Thyroid gland (tissue), 4 donors: ENCODE results near the gene MTUS2. TPM values are rescaled to one million over a fixed set of nuclear protein-coding genes. Genes with fewer than 3 reads are reported as not detected.

Experiments used
- DNase-seq, 2 donors: peaks; one replicate each; pipeline ENCODE4 v3.0.0-alpha.2; 2019
- H3K27ac ChIP-seq, 3 donors: fragments of 200-600 bp; sonication (generic); 1 replicate in 2 of 3; 2 replicates in 1 of 3; pipeline ENCODE4 v1.5.1; 2016 to 2019; ENCODE audit warnings: mild to moderate bottlenecking in 1 of 3, moderate library complexity in 1 of 3
- H3K27me3 ChIP-seq: fragments of 200-600 bp; sonication (generic); one replicate; pipeline ENCODE4 v1.5.1; 2019
- H3K36me3 ChIP-seq, 2 donors: fragments of 200-600 bp; sonication (generic); one replicate each; pipeline ENCODE4 v1.5.1; 2016 to 2019
- H3K4me1 ChIP-seq, 2 donors: fragments of 200-600 bp; sonication (generic); one replicate each; pipeline ENCODE4 v1.5.1; 2017 to 2019
- H3K4me3 ChIP-seq, 3 donors: fragments of 200-600 bp; sonication (generic); replicated peaks in 1 of 3; 1 replicate in 2 of 3; 2 replicates in 1 of 3; pipeline ENCODE4 v1.5.1; 2016; ENCODE audit warnings: mild to moderate bottlenecking in 1 of 3
- H3K9me3 ChIP-seq: fragments of 200-600 bp; sonication (generic); one replicate; pipeline ENCODE4 v1.5.1; 2017
- CTCF ChIP-seq, 6 experiments: fragments of 200-600 bp in 3 of 6; fragments of 450-650 bp in 3 of 6; sonication (generic) in 3 of 6; IDR thresholded peaks; one replicate each; pipeline ENCODE4 v1.5.1; 2016 to 2019; ENCODE audit warnings: antibody characterized with exemption in 6 of 6, mild to moderate bottlenecking in 2 of 6, inconsistent platforms in 1 of 6, moderate library complexity in 1 of 6
- POLR2A ChIP-seq, 2 donors: fragments of 450-650 bp; IDR thresholded peaks; one replicate each; pipeline ENCODE4 v1.6.1; 2017; ENCODE audit warnings: antibody characterized with exemption in 2 of 2, mild to moderate bottlenecking in 2 of 2, moderate library complexity in 1 of 2
- WGBS, 2 donors: methylation state at CpG; one replicate each; pipeline ENCODE4 v1.1.5; 2017; 5-methylcytosine and 5-hydroxymethylcytosine counted together
- intact Hi-C: fragments of 100-400 bp; cut with DNase I; formaldehyde crosslinking; loops from one replicate; pipeline ENCODE4 v1.15.1; 2023
- total RNA-seq, 4 donors: library from RNA; depleted of rRNA; stranded (reverse); fragments of >200 nt; gene quantifications; one replicate each; pipeline ENCODE4 v1.2.3, GENCODE V29; 2016

The MTUS2 gene
- total RNA-seq, 4 donors from 2014 or later: 0.98 to 1.5 (median 1.1) TPM

- TF ChIP-seq POLR2A (IDR thresholded peaks at IDR 0.05): no peak
- no peak for TF ChIP-seq CTCF (IDR thresholded peaks at IDR 0.05)
- no peak overlapping the region for H3K4me3 ChIP-seq
- H3K27me3 ChIP-seq: no peaks in the 10 kb centered on the region
- H3K36me3 ChIP-seq: no peaks in the 10 kb centered on the region
- no peak for DNase-seq
- no peak overlapping the region for H3K27ac ChIP-seq
- H3K4me1 ChIP-seq: no peaks in the 10 kb centered on the region
- intact Hi-C loops: no loop called here
- WGBS, 2 donors: 81 to 88% methylated on average over 11 to 13 of the region's 13 CpGs
- no peaks in the 10 kb centered on the region for H3K9me3 ChIP-seq
Observed at GRCh38 chr13:29498426-29499040, 678.4 kb downstream of the MTUS2 start.

GRCh38 chr13:29499506-29500165, 679.5 kb downstream of the MTUS2 start:
- Histone ChIP-seq H3K4me1 (no peaks in the 10 kb centered on the region), H3K36me3 (no peaks in the 10 kb centered on the region), H3K27ac (no peak overlapping the region), H3K9me3 (no peaks in the 10 kb centered on the region), H3K27me3 (no peaks in the 10 kb centered on the region), H3K4me3 (no peak overlapping the region)
- no peak for DNase-seq
- WGBS, 2 donors: 87 to 89% methylated on average over 4 to 7 of the region's 7 CpGs
- TF ChIP-seq CTCF (IDR thresholded peaks at IDR 0.05) (no peak), POLR2A (IDR thresholded peaks at IDR 0.05) (no peak)
- intact Hi-C loops: loop anchor here (10.0 kb wide), 1 partner anchor 215 kb away; no protein-coding TSS in a partner anchor

GRCh38 chr13:29500386-29500785, 680.2 kb downstream of the MTUS2 start:
- H3K4me1 ChIP-seq: no peaks in the 10 kb centered on the region
- no peak overlapping the region for H3K4me3 ChIP-seq
- H3K9me3 ChIP-seq: no peaks in the 10 kb centered on the region
- H3K27ac ChIP-seq: no peak overlapping the region
- DNase-seq: no peak
- intact Hi-C loops: loop anchor here (10.0 kb wide), 1 partner anchor 214 kb away; no protein-coding TSS in a partner anchor
- no peaks in the 10 kb centered on the region for H3K27me3 ChIP-seq
- WGBS, 2 donors: 88 to 92% methylated on average over 7 of the region's 7 CpGs
- TF ChIP-seq POLR2A (IDR thresholded peaks at IDR 0.05): no peak
- no peak for TF ChIP-seq CTCF (IDR thresholded peaks at IDR 0.05)
- H3K36me3 ChIP-seq: no peaks in the 10 kb centered on the region

- no peak for DNase-seq
- no peak for TF ChIP-seq CTCF (IDR thresholded peaks at IDR 0.05)
- no peak for TF ChIP-seq POLR2A (IDR thresholded peaks at IDR 0.05)
- H3K27me3 ChIP-seq: no peaks in the 10 kb centered on the region
- no peak overlapping the region for H3K4me3 ChIP-seq
- no peaks in the 10 kb centered on the region for H3K36me3 ChIP-seq
- no peak overlapping the region for H3K27ac ChIP-seq
- 85 to 92% methylated on average over 4 of the region's 4 CpGs for WGBS, 2 donors
- intact Hi-C loops: loop anchor here (10.0 kb wide), 1 partner anchor 213 kb away; no protein-coding TSS in a partner anchor
- H3K4me1 ChIP-seq: no peaks in the 10 kb centered on the region
- no peaks in the 10 kb centered on the region for H3K9me3 ChIP-seq
Observed at GRCh38 chr13:29501674-29502073, 681.5 kb downstream of the MTUS2 start.

- 88 to 89% methylated on average over 6 to 8 of the region's 13 CpGs for WGBS, 2 donors
- intact Hi-C loops: loop anchor here (10.0 kb wide), 1 partner anchor 212 kb away; no protein-coding TSS in a partner anchor
- Histone ChIP-seq H3K27me3 (no peaks in the 10 kb centered on the region), H3K4me3 (no peak overlapping the region), H3K4me1 (peaks cover 0 to 5% of the 10 kb centered on the region in 2 donors), H3K27ac (no peak overlapping the region), H3K9me3 (no peaks in the 10 kb centered on the region), H3K36me3 (no peaks in the 10 kb centered on the region)
- no peak for DNase-seq
- no peak for TF ChIP-seq CTCF (IDR thresholded peaks at IDR 0.05)
- TF ChIP-seq POLR2A (IDR thresholded peaks at IDR 0.05): no peak
Observed at GRCh38 chr13:29502391-29503008, 682.4 kb downstream of the MTUS2 start.
